DMS153 treated with DMSO at 0.1 percent for 48 hours (cell line): ENCODE data around the gene VSIG2.
A peak's percentile ranks its signal among the peaks of the same experiment; 100 is the strongest.

ENCODE experiments used
- DNase-seq: peaks from one replicate; lab custom pipeline; 2025; ENCODE audit not compliant: unreplicated experiment; lab: John Stamatoyannopoulos, UW

Gene VSIG2

GRCh38 chr11:124763156-124763947 lies 11.3 kb upstream of the VSIG2 start:
- peak; percentile 66 for DNase-seq

- DNase-seq, result no peak
Measured at GRCh38 chr11:124762624-124763155, 10.6 kb upstream of the VSIG2 start.

GRCh38 chr11:124762105-124762623 lies 10.1 kb upstream of the VSIG2 start, which contains the start of gene ESAM:
Gene ESAM, minus strand, starts transcription at chr11:124762290. Its CDS starts 136 bp downstream, at chr11:124762154.
- DNase-seq, result peak; percentile 39

GRCh38 chr11:124761301-124762104 lies 9.4 kb upstream of the VSIG2 start:
- no peak for DNase-seq

- no peak for DNase-seq
Measured at GRCh38 chr11:124760806-124761205, 8.8 kb upstream of the VSIG2 start.

GRCh38 chr11:124760205-124760652 lies 8.2 kb upstream of the VSIG2 start:
- DNase-seq, result no peak

GRCh38 chr11:124759266-124760204 lies 7.5 kb upstream of the VSIG2 start:
- no peak for DNase-seq

GRCh38 chr11:124758355-124759265 lies 6.6 kb upstream of the VSIG2 start:
- DNase-seq, result peak; percentile 33

- no peak for DNase-seq
Measured at GRCh38 chr11:124757320-124757719, 5.3 kb upstream of the VSIG2 start.

- DNase-seq, result no peak
Measured at GRCh38 chr11:124756753-124757227, 4.7 kb upstream of the VSIG2 start.

- no peak for DNase-seq
Measured at GRCh38 chr11:124756033-124756752, 4.1 kb upstream of the VSIG2 start.

GRCh38 chr11:124754710-124755109 lies 2.7 kb upstream of the VSIG2 start:
- DNase-seq, result no peak

GRCh38 chr11:124754309-124754708 lies 2.3 kb upstream of the VSIG2 start:
- DNase-seq, result no peak

- no peak for DNase-seq
Measured at GRCh38 chr11:124753624-124754023, 1.6 kb upstream of the VSIG2 start.

GRCh38 chr11:124753205-124753604 lies 1.1 kb upstream of the VSIG2 start:
- DNase-seq, result no peak

GRCh38 chr11:124752471-124753102 lies 532 bp upstream of the VSIG2 start:
- no peak for DNase-seq

- no peak for DNase-seq
Measured at GRCh38 chr11:124751391-124751740, 689 bp downstream of the VSIG2 start.

GRCh38 chr11:124749912-124750311 lies 2.1 kb downstream of the VSIG2 start:
- no peak for DNase-seq
